ENCODE results near the gene ZNF892.
A peak's percentile ranks its signal among the peaks of the same experiment; 100 is the strongest.

ZNF892 gene

GRCh38 chr2:95207111-95207961, at the start of gene ZNF892:
Gene ZNF892 (plus strand): TSS chr2:95207521. CDS start chr2:95207816, 295 bp downstream.
- peaks cover 30% of the 10 kb centered on the region for H3K9me3 ChIP-seq (ENCODE audit: control insufficient read depth, low read length)
- peak; percentile 94 for DNase-seq (ENCODE audit: low read depth)

GRCh38 chr2:95158441-95158840, 48.9 kb upstream of the ZNF892 start:
- Histone ChIP-seq H3K36me3 (ENCODE audit: control insufficient read depth, insufficient read depth, low read length, severe bottlenecking) (peaks cover 38% of the 10 kb centered on the region), H3K4me3 (ENCODE audit: low read length) (peak overlapping the region; percentile 92), H3K9me3 (ENCODE audit: control insufficient read depth, low read length) (peaks cover 43% of the 10 kb centered on the region), H3K4me1 (ENCODE audit: control insufficient read depth, insufficient read depth, low read length) (peaks cover 11% of the 10 kb centered on the region), H3K9ac (ENCODE audit: low read length) (peak overlapping the region; percentile 94), H3K27me3 (replicated peaks; ENCODE audit: control insufficient read depth, insufficient read depth, low read length) (no peaks in the 10 kb centered on the region)
- DNase-seq (ENCODE audit: low read depth): no peak

More at GRCh38 chr2:95207111-95207961, at the start of gene ZNF892:
- H3K27me3 ChIP-seq (replicated peaks; ENCODE audit: control insufficient read depth, insufficient read depth, low read length): no peaks in the 10 kb centered on the region
- H3K4me1 ChIP-seq (ENCODE audit: control insufficient read depth, insufficient read depth, low read length): peaks cover 3% of the 10 kb centered on the region
- H3K9ac ChIP-seq (ENCODE audit: low read length): peak within 1 kb of the TSS; percentile 86
- H3K36me3 ChIP-seq (ENCODE audit: control insufficient read depth, insufficient read depth, low read length, severe bottlenecking): peaks cover 28% of the 10 kb centered on the region
- H3K4me3 ChIP-seq (ENCODE audit: low read length): peak within 1 kb of the TSS; percentile 91

GRCh38 chr2:95158891-95159619, 48.3 kb upstream of the ZNF892 start:
- peak; percentile 64 for DNase-seq (ENCODE audit: low read depth)
- H3K9me3 ChIP-seq (ENCODE audit: control insufficient read depth, low read length): peaks cover 37% of the 10 kb centered on the region
- H3K36me3 ChIP-seq (ENCODE audit: control insufficient read depth, insufficient read depth, low read length, severe bottlenecking): peaks cover 32% of the 10 kb centered on the region
- H3K4me3 ChIP-seq (ENCODE audit: low read length): peak overlapping the region; percentile 92
- no peaks in the 10 kb centered on the region for H3K27me3 ChIP-seq (replicated peaks; ENCODE audit: control insufficient read depth, insufficient read depth, low read length)
- H3K9ac ChIP-seq (ENCODE audit: low read length): peak overlapping the region; percentile 94
- H3K4me1 ChIP-seq (ENCODE audit: control insufficient read depth, insufficient read depth, low read length): peaks cover 13% of the 10 kb centered on the region

GRCh38 chr2:95159690-95160449, 47.5 kb upstream of the ZNF892 start, which contains the start of gene ZNF514:
Gene ZNF514 (minus strand): TSS chr2:95159848. CDS start chr2:95153253, 6,595 bp downstream.
- Histone ChIP-seq H3K4me3 (ENCODE audit: low read length) (peak within 1 kb of the TSS; percentile 92), H3K9me3 (ENCODE audit: control insufficient read depth, low read length) (peaks cover 29% of the 10 kb centered on the region)

GRCh38 chr2:95165030-95165370, 42.3 kb upstream of the ZNF892 start:
- no peaks in the 10 kb centered on the region for H3K27me3 ChIP-seq (replicated peaks; ENCODE audit: control insufficient read depth, insufficient read depth, low read length)
- no peaks in the 10 kb centered on the region for H3K9me3 ChIP-seq (ENCODE audit: control insufficient read depth, low read length)
- peak overlapping the region; percentile 97 for H3K9ac ChIP-seq (ENCODE audit: low read length)
- DNase-seq (ENCODE audit: low read depth): no peak
- no peaks in the 10 kb centered on the region for H3K36me3 ChIP-seq (ENCODE audit: control insufficient read depth, insufficient read depth, low read length, severe bottlenecking)
- H3K4me1 ChIP-seq (ENCODE audit: control insufficient read depth, insufficient read depth, low read length): peaks cover 16% of the 10 kb centered on the region
- peak overlapping the region; percentile 97 for H3K4me3 ChIP-seq (ENCODE audit: low read length)

More at GRCh38 chr2:95159690-95160449, 47.5 kb upstream of the ZNF892 start, which contains the start of gene ZNF514:
- Histone ChIP-seq H3K9ac (ENCODE audit: low read length) (peak within 1 kb of the TSS; percentile 94), H3K27me3 (replicated peaks; ENCODE audit: control insufficient read depth, insufficient read depth, low read length) (no peaks in the 10 kb centered on the region), H3K36me3 (ENCODE audit: control insufficient read depth, insufficient read depth, low read length, severe bottlenecking) (peaks cover 24% of the 10 kb centered on the region), H3K4me1 (ENCODE audit: control insufficient read depth, insufficient read depth, low read length) (peaks cover 20% of the 10 kb centered on the region)
- peak; percentile 84 for DNase-seq (ENCODE audit: low read depth)

- peak; percentile 100 for DNase-seq (ENCODE audit: low read depth)
- H3K36me3 ChIP-seq (ENCODE audit: control insufficient read depth, insufficient read depth, low read length, severe bottlenecking): no peaks in the 10 kb centered on the region
- H3K4me3 ChIP-seq (ENCODE audit: low read length): peak within 1 kb of the TSS; percentile 97
- H3K27me3 ChIP-seq (replicated peaks; ENCODE audit: control insufficient read depth, insufficient read depth, low read length): no peaks in the 10 kb centered on the region
- H3K9ac ChIP-seq (ENCODE audit: low read length): peak within 1 kb of the TSS; percentile 97
- no peaks in the 10 kb centered on the region for H3K9me3 ChIP-seq (ENCODE audit: control insufficient read depth, low read length)
- peaks cover 16% of the 10 kb centered on the region for H3K4me1 ChIP-seq (ENCODE audit: control insufficient read depth, insufficient read depth, low read length)
These were observed 41.8 kb upstream of the ZNF892 start, which contains the start of gene ZNF2 for GRCh38 chr2:95165371-95166064. Gene ZNF2 (plus strand): TSS chr2:95165809. CDS start chr2:95176227, 10,418 bp downstream.

GRCh38 chr2:95166065-95166763, 41.1 kb upstream of the ZNF892 start:
- DNase-seq (ENCODE audit: low read depth): no peak
- peaks cover 16% of the 10 kb centered on the region for H3K4me1 ChIP-seq (ENCODE audit: control insufficient read depth, insufficient read depth, low read length)
- H3K9ac ChIP-seq (ENCODE audit: low read length): peak overlapping the region; percentile 97
- H3K27me3 ChIP-seq (replicated peaks; ENCODE audit: control insufficient read depth, insufficient read depth, low read length): no peaks in the 10 kb centered on the region
- no peaks in the 10 kb centered on the region for H3K9me3 ChIP-seq (ENCODE audit: control insufficient read depth, low read length)
- peak overlapping the region; percentile 97 for H3K4me3 ChIP-seq (ENCODE audit: low read length)
- H3K36me3 ChIP-seq (ENCODE audit: control insufficient read depth, insufficient read depth, low read length, severe bottlenecking): no peaks in the 10 kb centered on the region

GRCh38 chr2:95171902-95172301, 35.4 kb upstream of the ZNF892 start:
- Histone ChIP-seq H3K4me1 (ENCODE audit: control insufficient read depth, insufficient read depth, low read length) (no peaks in the 10 kb centered on the region), H3K4me3 (ENCODE audit: low read length) (no peak overlapping the region), H3K36me3 (ENCODE audit: control insufficient read depth, insufficient read depth, low read length, severe bottlenecking) (peaks cover 4% of the 10 kb centered on the region), H3K9ac (ENCODE audit: low read length) (no peak overlapping the region), H3K9me3 (ENCODE audit: control insufficient read depth, low read length) (no peaks in the 10 kb centered on the region), H3K27me3 (replicated peaks; ENCODE audit: control insufficient read depth, insufficient read depth, low read length) (no peaks in the 10 kb centered on the region)
- no peak for DNase-seq (ENCODE audit: low read depth)

- Histone ChIP-seq H3K4me3 (ENCODE audit: low read length) (no peak overlapping the region), H3K9ac (ENCODE audit: low read length) (no peak overlapping the region), H3K36me3 (ENCODE audit: control insufficient read depth, insufficient read depth, low read length, severe bottlenecking) (peaks cover 17% of the 10 kb centered on the region), H3K27me3 (replicated peaks; ENCODE audit: control insufficient read depth, insufficient read depth, low read length) (no peaks in the 10 kb centered on the region), H3K9me3 (ENCODE audit: control insufficient read depth, low read length) (no peaks in the 10 kb centered on the region), H3K4me1 (ENCODE audit: control insufficient read depth, insufficient read depth, low read length) (no peaks in the 10 kb centered on the region)
- no peak for DNase-seq (ENCODE audit: low read depth)
These were observed 33.2 kb upstream of the ZNF892 start for GRCh38 chr2:95174031-95174542.

GRCh38 chr2:95179451-95179850, 27.9 kb upstream of the ZNF892 start:
- Histone ChIP-seq H3K4me3 (ENCODE audit: low read length) (no peak overlapping the region), H3K4me1 (ENCODE audit: control insufficient read depth, insufficient read depth, low read length) (no peaks in the 10 kb centered on the region), H3K9ac (ENCODE audit: low read length) (no peak overlapping the region), H3K9me3 (ENCODE audit: control insufficient read depth, low read length) (peaks cover 13% of the 10 kb centered on the region), H3K36me3 (ENCODE audit: control insufficient read depth, insufficient read depth, low read length, severe bottlenecking) (peaks cover 57% of the 10 kb centered on the region), H3K27me3 (replicated peaks; ENCODE audit: control insufficient read depth, insufficient read depth, low read length) (no peaks in the 10 kb centered on the region)
- DNase-seq (ENCODE audit: low read depth): no peak
